Heart left ventricle (tissue), 16 donors: ENCODE results near the gene MLN. TPM values are rescaled to one million over a fixed set of nuclear protein-coding genes. Genes with fewer than 3 reads are reported as not detected.

Experiments used
- ATAC-seq, 4 donors: fragments of 200-7000 bp; cut with Tn5 transposase; one replicate each; pipeline ENCODE4 v1.9.1; 2020 to 2022; ENCODE audit warnings: moderate library complexity in 4 of 4, mild to moderate bottlenecking in 3 of 4, moderate number of reproducible peaks in 1 of 4
- DNase-seq, 5 donors: peaks; one replicate each; pipeline ENCODE4 v3.0.0-alpha.2; 2020
- H3K27ac ChIP-seq, 12 donors: fragments of 200-600 bp; sonication (generic) in 4 of 12; one replicate each; pipeline versions ENCODE4 v1.5.0 to v1.8.0; 2016 to 2022; ENCODE audit warnings: mild to moderate bottlenecking in 2 of 12
- H3K27me3 ChIP-seq, 9 donors: fragments of 200-600 bp; sonication (generic) in 2 of 9; one replicate each; pipeline versions ENCODE4 v1.5.1 to v1.8.0; 2016 to 2022; ENCODE audit warnings: mild to moderate bottlenecking in 3 of 9
- H3K36me3 ChIP-seq, 9 donors: fragments of 200-600 bp; sonication (generic) in 2 of 9; one replicate each; pipeline versions ENCODE4 v1.5.0 to v1.8.0; 2018 to 2022; ENCODE audit warnings: mild to moderate bottlenecking in 2 of 9
- H3K4me1 ChIP-seq, 12 donors: fragments of 200-600 bp; sonication (generic) in 4 of 12; one replicate each; pipeline versions ENCODE4 v1.5.0 to v1.8.0; 2016 to 2022; ENCODE audit warnings: mild to moderate bottlenecking in 3 of 12
- H3K4me3 ChIP-seq, 12 donors: fragments of 200-600 bp; sonication (generic) in 4 of 12; one replicate each; pipeline versions ENCODE4 v1.5.0 to v1.8.0; 2017 to 2022; ENCODE audit warnings: mild to moderate bottlenecking in 9 of 12, moderate library complexity in 4 of 12
- H3K9me3 ChIP-seq, 12 donors: fragments of 200-600 bp; sonication (generic) in 4 of 12; one replicate each; pipeline versions ENCODE4 v1.5.0 to v1.8.0; 2016 to 2022; ENCODE audit warnings: mild to moderate bottlenecking in 1 of 12
- CTCF ChIP-seq, 12 donors: fragments of 200-600 bp; sonication (generic) in 4 of 12; IDR thresholded peaks; one replicate each; pipeline versions ENCODE4 v1.5.0 to v1.8.0; 2018 to 2022; ENCODE audit warnings: antibody characterized with exemption in 12 of 12, mild to moderate bottlenecking in 5 of 12
- POLR2A ChIP-seq, 2 donors: fragments of 450-650 bp; IDR thresholded peaks; one replicate each; pipeline ENCODE4 v1.6.1; 2017; ENCODE audit warnings: antibody characterized with exemption in 2 of 2, mild to moderate bottlenecking in 2 of 2, moderate library complexity in 2 of 2
- WGBS, 4 donors: extraction: QIAGEN DNeasy Blood & Tissue Kit in 2 of 4; methylation state at CpG; one replicate each; pipeline versions ENCODE4 v1.1.5 to v1.1.7; 2013 to 2018; 5-methylcytosine and 5-hydroxymethylcytosine counted together
- intact Hi-C, 10 donors: fragments of 100-400 bp; cut with DNase I; formaldehyde crosslinking; loops; one replicate each; pipeline versions ENCODE4 v1.11.1 to v1.14.2; 2022
- polyA plus RNA-seq, 2 donors: library from polyadenylated mRNA; stranded (reverse); fragments of 200-250 nt; gene quantifications; one replicate each; pipeline ENCODE4 v1.2.3, GENCODE V29; 2013
- total RNA-seq, 9 donors: library from RNA; depleted of rRNA in 2 of 9; stranded (reverse); fragments of >200 nt in 2 of 9; fragmentation: NEBNext Ultra II Directional in 3 of 9; extraction: Animal tissue kit (Norgen Biotek cat#: 25700) in 3 of 9; gene quantifications; one replicate each; pipeline versions ENCODE4 v1.1.0 to v1.2.4, GENCODE V29; 2016 to 2023
- donor health status: ischemic (EF 13 %, LVEDD 7.1; RV severe dilation, severe dysfunction).
- donor health status: healthy with polysubstance abuse.
- donor health status: DM: no; HTN: yes; CAD: no.
- donor health status: DM: no; HTN: no; CAD: no.
- donor health status: ischemic (EF 25% LVEDD 6.9; RV normal size, moderate dysfunction).
- donor health status: ischemic (EF 25% LVEDD 5.7; RV mildly dilated, moderate dysfunction).
- donor health status: healthy.
- donor health status: DM: yes; HTN: yes; CAD: no.
- donor health status: ischemic (EF 35%, LVEDD 5.7; RV mildly dilated, moderate dysfunction).
- donor health status: nonischemic (EF 11% LVEDD 7.7; RV severe dilation, severe dysfunction).
- donor health status: DM: yes; HTN: yes; CAD: no.
- donor health status: PGD.
- donor health status: ischemic (EF 29% LVEDD 5.4; RV normal size, mild dysfunction).
- donor health status: nonischemic (EF 23%, LVEDD 6.1; RV moderate dilation, normal function).

MLN gene
- total and polyA plus RNA-seq, 11 donors: not detected

GRCh38 chr6:33757906-33758305 is 45.9 kb downstream of the MLN start:
- WGBS, 4 donors: 81 to 86% (median 84%) methylated on average over 10 of the region's 10 CpGs

GRCh38 chr6:33757113-33757512 is 46.7 kb downstream of the MLN start:
- Histone ChIP-seq H3K4me3 (no peak overlapping the region), H3K9me3 (no peaks in the 10 kb centered on the region), H3K4me1 (peaks cover 0 to 17% (median 11%) of the 10 kb centered on the region in 12 donors), H3K27me3 (no peaks in the 10 kb centered on the region), H3K36me3 (no peaks in the 10 kb centered on the region), H3K27ac (no peak overlapping the region)
- TF ChIP-seq POLR2A (IDR thresholded peaks at IDR 0.05): no peak
- DNase-seq (no peak), ATAC-seq (no peak)
- intact Hi-C loops: no loop called here
- 72 to 90% (median 83%) methylated on average over 3 of the region's 3 CpGs for WGBS, 4 donors

More at GRCh38 chr6:33757906-33758305, 45.9 kb downstream of the MLN start:
- no peak overlapping the region for H3K27ac ChIP-seq
- no peak overlapping the region for H3K4me3 ChIP-seq
- no peaks in the 10 kb centered on the region for H3K36me3 ChIP-seq
- H3K4me1 ChIP-seq: peaks cover 0 to 24% (median 15%) of the 10 kb centered on the region in 12 donors
- intact Hi-C loops: no loop called here
- H3K27me3 ChIP-seq: no peaks in the 10 kb centered on the region
- ATAC-seq: no peak
- DNase-seq: no peak
- H3K9me3 ChIP-seq: no peaks in the 10 kb centered on the region
- no peak for TF ChIP-seq CTCF (IDR thresholded peaks at IDR 0.05)
- no peak for TF ChIP-seq POLR2A (IDR thresholded peaks at IDR 0.05)

GRCh38 chr6:33756211-33756954 is 47.4 kb downstream of the MLN start:
- TF ChIP-seq POLR2A (IDR thresholded peaks at IDR 0.05) (no peak), CTCF (IDR thresholded peaks at IDR 0.05) (no peak)
- Histone ChIP-seq H3K27ac (no peak overlapping the region), H3K4me1 (peaks cover 0 to 15% (median 5%) of the 10 kb centered on the region in 12 donors), H3K9me3 (no peaks in the 10 kb centered on the region), H3K36me3 (no peaks in the 10 kb centered on the region), H3K4me3 (no peak overlapping the region), H3K27me3 (no peaks in the 10 kb centered on the region)
- intact Hi-C loops: no loop called here
- WGBS, 4 donors: 79 to 87% (median 86%) methylated on average over 12 of the region's 12 CpGs
- ATAC-seq (no peak), DNase-seq (no peak)

GRCh38 chr6:33755070-33755869 is 48.5 kb downstream of the MLN start:
- no peak for ATAC-seq
- no peaks in the 10 kb centered on the region for H3K27me3 ChIP-seq
- 81 to 86% (median 84%) methylated on average over 12 to 13 of the region's 13 CpGs for WGBS, 4 donors

GRCh38 chr6:33754222-33754621 is 49.6 kb downstream of the MLN start:
- intact Hi-C loops: no loop called here
- no peaks in the 10 kb centered on the region for H3K36me3 ChIP-seq
- no peak overlapping the region for H3K4me3 ChIP-seq
- no peak for ATAC-seq
- no peaks in the 10 kb centered on the region for H3K9me3 ChIP-seq
- TF ChIP-seq CTCF (IDR thresholded peaks at IDR 0.05) (no peak), POLR2A (IDR thresholded peaks at IDR 0.05) (no peak)
- H3K27me3 ChIP-seq: no peaks in the 10 kb centered on the region
- 88 to 92% (median 89%) methylated on average over 11 of the region's 11 CpGs for WGBS, 4 donors
- H3K27ac ChIP-seq: no peak overlapping the region
- H3K4me1 ChIP-seq: peaks cover 0 to 5% (median 0%) of the 10 kb centered on the region in 12 donors
- DNase-seq: no peak

More at GRCh38 chr6:33755070-33755869, 48.5 kb downstream of the MLN start:
- H3K36me3 ChIP-seq: no peaks in the 10 kb centered on the region
- intact Hi-C loops: no loop called here
- H3K4me3 ChIP-seq: no peak overlapping the region
- H3K4me1 ChIP-seq: peaks cover 0 to 5% (median 0%) of the 10 kb centered on the region in 12 donors
- DNase-seq: no peak
- no peaks in the 10 kb centered on the region for H3K9me3 ChIP-seq
- TF ChIP-seq POLR2A (IDR thresholded peaks at IDR 0.05): no peak
- H3K27ac ChIP-seq: no peak overlapping the region
